HEK293 (cell line): ENCODE measurements around the gene XPR1.

Experiments
- CTCF ChIA-PET: fragments of 350-600 bp; formaldehyde crosslinking; extraction: SDS; loops from one replicate; lab custom pipeline; 2021; ENCODE audit warnings: antibody characterized with exemption; lab: Yijun Ruan, JAX
- POLR2A ChIA-PET: fragments of 300-600 bp; formaldehyde crosslinking; extraction: SDS; loops from one replicate; lab custom pipeline; 2020; ENCODE audit warnings: antibody characterized with exemption, inconsistent platforms; lab: Yijun Ruan, JAX
- H3K27ac ChIP-seq: fragments of 200-500 bp; sonication (Bioruptor generic); 2 replicates; pipeline ENCODE4 v1.5.1; 2014; ENCODE audit warnings: low read depth, low read length, control low read depth, inconsistent platforms; ENCODE audit errors: extremely low read depth
- H3K36me3 ChIP-seq, 2 experiments: fragments of 200-500 bp in 1 of 2; sonication (Bioruptor generic) in 1 of 2; 1 replicate in 1 of 2; 2 replicates in 1 of 2; pipeline ENCODE4 v1.5.1; 2014 to 2017; ENCODE audit warnings: inconsistent platforms in 2 of 2, low read length in 2 of 2; ENCODE audit not compliant: control insufficient read depth in 2 of 2, insufficient read depth in 1 of 2
- H3K4me1 ChIP-seq: fragments of 200-500 bp; sonication (Bioruptor generic); 2 replicates; pipeline ENCODE4 v1.5.1; 2014; ENCODE audit warnings: mild to moderate bottlenecking, low read length, inconsistent platforms; ENCODE audit not compliant: control insufficient read depth, insufficient read depth
- H3K4me3 ChIP-seq: 2 replicates; pipeline ENCODE4 v1.5.1; 2011; ENCODE audit warnings: low read depth, mild to moderate bottlenecking, control low read depth, low read length, moderate library complexity
- H3K9me3 ChIP-seq: fragments of 200-500 bp; sonication (Bioruptor generic); 2 replicates; pipeline ENCODE4 v1.5.1; 2014; ENCODE audit warnings: low read depth, low read length, inconsistent platforms; ENCODE audit not compliant: control insufficient read depth, insufficient read depth
- BCL11A ChIP-seq: fragments of 450-650 bp; formaldehyde crosslinking; IDR thresholded peaks from 2 replicates; pipeline ENCODE4 v1.5.1; 2016; ENCODE audit warnings: low read depth, missing biosample characterization, missing genetic modification characterization
- CTCF ChIP-seq: fragments of 450-650 bp; formaldehyde crosslinking; IDR thresholded peaks from 2 replicates; pipeline ENCODE4 v1.5.1; 2016; ENCODE audit warnings: missing biosample characterization, missing genetic modification characterization
- GFI1B ChIP-seq: fragments of 450-650 bp; formaldehyde crosslinking; IDR thresholded peaks from 2 replicates; pipeline ENCODE4 v1.5.1; 2016; ENCODE audit warnings: missing biosample characterization, missing genetic modification characterization
- INSM2 ChIP-seq: fragments of 450-650 bp; formaldehyde crosslinking; IDR thresholded peaks from 2 replicates; pipeline ENCODE4 v1.5.1; 2016; ENCODE audit warnings: missing biosample characterization, missing genetic modification characterization
- KLF8 ChIP-seq: fragments of 450-650 bp; formaldehyde crosslinking; IDR thresholded peaks from 2 replicates; pipeline ENCODE4 v1.5.1; 2016; ENCODE audit warnings: missing biosample characterization, missing genetic modification characterization
- PRDM1 ChIP-seq: fragments of 450-650 bp; formaldehyde crosslinking; IDR thresholded peaks from 2 replicates; pipeline ENCODE4; 2016; ENCODE audit warnings: missing biosample characterization, missing genetic modification characterization
- ZBTB11 ChIP-seq: fragments of 450-650 bp; formaldehyde crosslinking; conservative IDR thresholded peaks from 2 replicates; pipeline ENCODE4 v1.5.1; 2016; ENCODE audit warnings: low read depth, missing biosample characterization, missing genetic modification characterization
- ZBTB17 ChIP-seq: fragments of 450-650 bp; formaldehyde crosslinking; IDR thresholded peaks from 2 replicates; pipeline ENCODE4 v1.5.1; 2016; ENCODE audit warnings: missing biosample characterization, missing genetic modification characterization
- ZBTB20 ChIP-seq: fragments of 450-650 bp; formaldehyde crosslinking; IDR thresholded peaks from 2 replicates; pipeline ENCODE4 v1.5.1; 2016; ENCODE audit warnings: missing biosample characterization, missing genetic modification characterization
- ZBTB7A ChIP-seq: fragments of 450-650 bp; formaldehyde crosslinking; IDR thresholded peaks from 2 replicates; pipeline ENCODE4 v1.5.1; 2016; ENCODE audit warnings: low read depth, missing biosample characterization, missing genetic modification characterization
- ZNF10 ChIP-seq: fragments of 450-650 bp; formaldehyde crosslinking; IDR thresholded peaks from 2 replicates; pipeline ENCODE4 v1.5.1; 2017; ENCODE audit warnings: missing biosample characterization, missing genetic modification characterization
- ZNF148 ChIP-seq: fragments of 450-650 bp; formaldehyde crosslinking; IDR thresholded peaks from 2 replicates; pipeline ENCODE4 v1.5.0; 2017; ENCODE audit warnings: missing biosample characterization, missing genetic modification characterization, borderline replicate concordance
- ZNF23 ChIP-seq: fragments of 450-650 bp; formaldehyde crosslinking; IDR thresholded peaks from 2 replicates; pipeline ENCODE4 v1.5.1; 2016; ENCODE audit warnings: missing biosample characterization, missing genetic modification characterization, borderline replicate concordance
- ZNF37A ChIP-seq: fragments of 450-650 bp; IDR thresholded peaks from 2 replicates; pipeline ENCODE4 v1.5.1; 2018; ENCODE audit warnings: missing biosample characterization, missing genetic modification characterization
- ZNF398 ChIP-seq: fragments of 450-650 bp; formaldehyde crosslinking; IDR thresholded peaks from 2 replicates; pipeline ENCODE4 v1.5.1; 2017; ENCODE audit warnings: missing biosample characterization, missing genetic modification characterization
- ZNF513 ChIP-seq: fragments of 450-650 bp; IDR thresholded peaks from 2 replicates; pipeline ENCODE4 v1.5.1; 2018; ENCODE audit warnings: missing biosample characterization, missing genetic modification characterization
- ZNF621 ChIP-seq: fragments of 450-650 bp; formaldehyde crosslinking; IDR thresholded peaks from 2 replicates; pipeline ENCODE4 v1.5.1; 2017; ENCODE audit warnings: missing biosample characterization, missing genetic modification characterization
- ZNF692 ChIP-seq: fragments of 450-650 bp; formaldehyde crosslinking; IDR thresholded peaks from 2 replicates; pipeline ENCODE4 v1.5.1; 2016; ENCODE audit warnings: missing biosample characterization, missing genetic modification characterization
- ZNF747 ChIP-seq: fragments of 450-650 bp; formaldehyde crosslinking; IDR thresholded peaks from 2 replicates; pipeline ENCODE4 v1.5.1; 2016; ENCODE audit warnings: missing biosample characterization, missing genetic modification characterization
- ZNF785 ChIP-seq: fragments of 450-650 bp; formaldehyde crosslinking; IDR thresholded peaks from 2 replicates; pipeline ENCODE4 v1.5.1; 2016; ENCODE audit warnings: missing biosample characterization, missing genetic modification characterization
- ZSCAN23 ChIP-seq: fragments of 450-650 bp; formaldehyde crosslinking; IDR thresholded peaks from 2 replicates; pipeline ENCODE4 v1.5.1; 2016; ENCODE audit warnings: missing biosample characterization, missing genetic modification characterization

Gene XPR1

GRCh38 chr1:180597520-180597919 is 34.3 kb upstream of the XPR1 start (continued):
- TF ChIP-seq ZBTB11 (tag by site-specific recombination) (no peak), GFI1B (tag by site-specific recombination) (no peak), ZBTB20 (tag by site-specific recombination) (no peak), ZNF398 (tag by site-specific recombination) (no peak), ZSCAN23 (tag by site-specific recombination) (no peak), CTCF (tag by site-specific recombination) (no peak), PRDM1 (tag by site-specific recombination) (no peak), ZNF747 (tag by site-specific recombination) (no peak), ZNF10 (tag by site-specific recombination) (no peak), ZNF621 (tag by site-specific recombination) (no peak), ZBTB7A (tag by site-specific recombination) (no peak), ZNF785 (tag by site-specific recombination) (no peak), ZNF692 (tag by site-specific recombination) (no peak), KLF8 (no peak), BCL11A (no peak)
- TF ChIP-seq, all 188 proteins: peak for 0

GRCh38 chr1:180598333-180598974 is 33.4 kb upstream of the XPR1 start:
- Histone ChIP-seq H3K4me3 (no peak overlapping the region), H3K4me1 (no peaks in the 10 kb centered on the region), H3K9me3 (no peaks in the 10 kb centered on the region), H3K27ac (no peak overlapping the region), H3K36me3 (no peaks in the 10 kb centered on the region)
- POLR2A ChIA-PET, result no interaction called here
- CTCF ChIA-PET, result interaction anchor here (0.6 to 0.8 kb wide), 2 partner anchors 34 to 110 kb away, joined by 3 to 6 read pairs; no protein-coding TSS in a partner anchor
- no peak for TF ChIP-seq INSM2 (tag by site-specific recombination)
- TF ChIP-seq ZNF513, result no peak
- TF ChIP-seq ZBTB17 (tag by site-specific recombination), result no peak
- TF ChIP-seq ZNF37A (tag by site-specific recombination), result no peak
- no peak for TF ChIP-seq ZNF148 (tag by site-specific recombination)
- TF ChIP-seq ZNF23 (tag by site-specific recombination), result no peak
